ENCODE measurements around the gene AP1G2. TPM values are rescaled to one million over a fixed set of nuclear protein-coding genes. Genes with fewer than 3 reads are reported as not detected.
A peak's percentile ranks its signal among the peaks of the same experiment; 100 is the strongest.
"Not testable (repeated sequence)": the region's sequence is repeated elsewhere in the genome, so short reads cannot be mapped to it uniquely, and the experiment has no call there.

AP1G2 gene
- total RNA-seq, 1 experiment from 2014 or later, result 69.7 TPM

- Histone ChIP-seq H3K9me2 (replicated peaks; ENCODE audit: low read length) (no peaks in the 10 kb centered on the region), H4K20me1 (ENCODE audit: low read length) (no peaks in the 10 kb centered on the region), H3F3A (ENCODE audit: low read length, unreplicated experiment) (no peaks in the 10 kb centered on the region), H3K4me2 (ENCODE audit: low read length) (no peak overlapping the region), H3K9ac (ENCODE audit: low read length) (no peak overlapping the region), H3K9me3 (ENCODE audit: low read length) (no peaks in the 10 kb centered on the region), H3K27me3 (ENCODE audit: low read length) (peaks cover 38% of the 10 kb centered on the region), H3K27ac (ENCODE audit: low read length) (no peak overlapping the region), H2AFZ (ENCODE audit: low read length) (no peak overlapping the region), H3K4me1 (ENCODE audit: insufficient read depth, low read length) (peaks cover 7% of the 10 kb centered on the region), H3K4me3 (ENCODE audit: low read length) (no peak overlapping the region), H3K79me2 (ENCODE audit: low read length) (no peaks in the 10 kb centered on the region), H3K36me3 (ENCODE audit: low read depth, low read length) (no peaks in the 10 kb centered on the region)
- DNase-seq (no peak), ATAC-seq (no peak)
- ChIA-PET POLR2A (ENCODE audit: unreplicated experiment) (interaction anchor here (0.6 kb wide), 1 partner anchor 332 kb away, joined by 3 read pairs; no protein-coding TSS in a partner anchor), CTCF (no interaction called here)
- TF ChIP-seq CTCF (conservative IDR thresholded peaks at IDR 0.05; ENCODE audit: low read depth, low read length) (no peak), EZH2 (IDR thresholded peaks at IDR 0.05; ENCODE audit: low read length, unreplicated experiment) (no peak)
- intact Hi-C loops (cut with micrococcal nuclease), result no loop called here
- no TSS peak for BruUV-seq (replicated peaks)
Measured at GRCh38 chr14:23612354-23612732, 44.8 kb upstream of the AP1G2 start.

GRCh38 chr14:23610815-23611289 is 43.3 kb upstream of the AP1G2 start:
- TF ChIP-seq CTCF (conservative IDR thresholded peaks at IDR 0.05; ENCODE audit: low read depth, low read length) (no peak), EZH2 (IDR thresholded peaks at IDR 0.05; ENCODE audit: low read length, unreplicated experiment) (no peak), EZH2phosphoT487 (IDR thresholded peaks at IDR 0.05; ENCODE audit: borderline replicate concordance, low read length) (no peak)
- intact Hi-C loops (cut with micrococcal nuclease), result no loop called here
- ATAC-seq (no peak), DNase-seq (no peak)
- Histone ChIP-seq H3K4me2 (ENCODE audit: low read length) (peak overlapping the region; percentile 60), H3K9me2 (replicated peaks; ENCODE audit: low read length) (no peaks in the 10 kb centered on the region), H3K79me2 (ENCODE audit: low read length) (no peaks in the 10 kb centered on the region), H3K4me1 (ENCODE audit: insufficient read depth, low read length) (peaks cover 7% of the 10 kb centered on the region), H3K4me3 (ENCODE audit: low read length) (0 out of 2 replicates have a peak overlapping the region, but pooled peaks have one; percentile 9), H3K36me3 (ENCODE audit: low read depth, low read length) (no peaks in the 10 kb centered on the region), H3K27ac (ENCODE audit: low read length) (no peak overlapping the region), H4K20me1 (ENCODE audit: low read length) (no peaks in the 10 kb centered on the region), H3K9me3 (ENCODE audit: low read length) (no peaks in the 10 kb centered on the region), H3F3A (ENCODE audit: low read length, unreplicated experiment) (no peaks in the 10 kb centered on the region), H3K27me3 (ENCODE audit: low read length) (peaks cover 51% of the 10 kb centered on the region), H2AFZ (ENCODE audit: low read length) (0 out of 2 replicates have a peak overlapping the region, but pooled peaks have one; percentile 36), H3K9ac (ENCODE audit: low read length) (no peak overlapping the region)
- ChIA-PET CTCF (no interaction called here), POLR2A (ENCODE audit: unreplicated experiment) (no interaction called here)
- no TSS peak for BruUV-seq (replicated peaks)

GRCh38 chr14:23610090-23610814 is 42.7 kb upstream of the AP1G2 start:
- Histone ChIP-seq H3K36me3 (ENCODE audit: low read depth, low read length) (no peaks in the 10 kb centered on the region), H3K79me2 (ENCODE audit: low read length) (no peaks in the 10 kb centered on the region), H3K4me2 (ENCODE audit: low read length) (no peak overlapping the region), H3K9me2 (replicated peaks; ENCODE audit: low read length) (no peaks in the 10 kb centered on the region), H3K9ac (ENCODE audit: low read length) (no peak overlapping the region), H4K20me1 (ENCODE audit: low read length) (no peaks in the 10 kb centered on the region), H3K9me3 (ENCODE audit: low read length) (no peaks in the 10 kb centered on the region), H3F3A (ENCODE audit: low read length, unreplicated experiment) (no peaks in the 10 kb centered on the region), H3K4me3 (ENCODE audit: low read length) (no peak overlapping the region), H3K27ac (ENCODE audit: low read length) (no peak overlapping the region), H2AFZ (ENCODE audit: low read length) (no peak overlapping the region), H3K27me3 (ENCODE audit: low read length) (peaks cover 51% of the 10 kb centered on the region), H3K4me1 (ENCODE audit: insufficient read depth, low read length) (peaks cover 7% of the 10 kb centered on the region)
- no TSS peak for BruUV-seq (replicated peaks)
- TF ChIP-seq CTCF (conservative IDR thresholded peaks at IDR 0.05; ENCODE audit: low read depth, low read length), result no peak
- no peak for TF ChIP-seq EZH2phosphoT487 (IDR thresholded peaks at IDR 0.05; ENCODE audit: borderline replicate concordance, low read length)
- TF ChIP-seq EZH2 (IDR thresholded peaks at IDR 0.05; ENCODE audit: low read length, unreplicated experiment), result no peak
- DNase-seq, result no peak
- no peak for ATAC-seq
- CTCF ChIA-PET, result no interaction called here
- POLR2A ChIA-PET (ENCODE audit: unreplicated experiment), result no interaction called here
- intact Hi-C loops (cut with micrococcal nuclease), result no loop called here

GRCh38 chr14:23609411-23610089 is 42.0 kb upstream of the AP1G2 start:
- CTCF ChIA-PET; H3K27ac ChIP-seq (ENCODE audit: low read length): not testable (repeated sequence)

More at GRCh38 chr14:23609411-23610089, 42.0 kb upstream of the AP1G2 start:
- H3K9me3 ChIP-seq (ENCODE audit: low read length); DNase-seq; BruUV-seq (replicated peaks); H3F3A ChIP-seq (ENCODE audit: low read length, unreplicated experiment); POLR2A ChIA-PET (ENCODE audit: unreplicated experiment); H3K4me2 ChIP-seq (ENCODE audit: low read length); H3K9me2 ChIP-seq (replicated peaks; ENCODE audit: low read length); intact Hi-C loops (cut with micrococcal nuclease); H3K4me1 ChIP-seq (ENCODE audit: insufficient read depth, low read length); H4K20me1 ChIP-seq (ENCODE audit: low read length); H3K9ac ChIP-seq (ENCODE audit: low read length); ATAC-seq; H3K36me3 ChIP-seq (ENCODE audit: low read depth, low read length); H3K79me2 ChIP-seq (ENCODE audit: low read length); H3K4me3 ChIP-seq (ENCODE audit: low read length); H2AFZ ChIP-seq (ENCODE audit: low read length): not testable (repeated sequence)
- H3K27me3 ChIP-seq (ENCODE audit: low read length), result peaks cover 51% of the 10 kb centered on the region

Data from PC-3 (cell line).